Heart left ventricle (tissue), 13 donors: ENCODE results near the gene NOTCH2.
"Not testable (repeated sequence)": the region's sequence is repeated elsewhere in the genome, so short reads cannot be mapped to it uniquely, and the experiment has no call there.

Experiments used
- CTCF ChIP-seq, 12 donors: fragments of 200-600 bp; sonication (generic) in 4 of 12; IDR thresholded peaks; one replicate each; pipeline versions ENCODE4 v1.5.0 to v1.8.0; 2018 to 2022; ENCODE audit warnings: antibody characterized with exemption in 12 of 12, mild to moderate bottlenecking in 5 of 12
- POLR2A ChIP-seq, 2 donors: fragments of 450-650 bp; IDR thresholded peaks; one replicate each; pipeline ENCODE4 v1.6.1; 2017; ENCODE audit warnings: antibody characterized with exemption in 2 of 2, mild to moderate bottlenecking in 2 of 2, moderate library complexity in 2 of 2
- donor health status: ischemic (EF 13 %, LVEDD 7.1; RV severe dilation, severe dysfunction).
- donor health status: DM: no; HTN: yes; CAD: no.
- donor health status: DM: no; HTN: no; CAD: no.
- donor health status: ischemic (EF 25% LVEDD 6.9; RV normal size, moderate dysfunction).
- donor health status: ischemic (EF 25% LVEDD 5.7; RV mildly dilated, moderate dysfunction).
- donor health status: ischemic (EF 35%, LVEDD 5.7; RV mildly dilated, moderate dysfunction).
- donor health status: nonischemic (EF 11% LVEDD 7.7; RV severe dilation, severe dysfunction).
- donor health status: DM: yes; HTN: yes; CAD: no.
- donor health status: PGD.
- donor health status: ischemic (EF 29% LVEDD 5.4; RV normal size, mild dysfunction).
- donor health status: nonischemic (EF 23%, LVEDD 6.1; RV moderate dilation, normal function).

- TF ChIP-seq POLR2A, CTCF (IDR thresholded peaks at IDR 0.05): not testable (repeated sequence)
These were observed 72.6 kb downstream of the NOTCH2 start for GRCh38 chr1:119996731-119997312.
